Measurements from ENCODE around the gene EVC2. TPM values are rescaled to one million over a fixed set of nuclear protein-coding genes. Genes with fewer than 3 reads are reported as not detected.
"Not testable (repeated sequence)": the region's sequence is repeated elsewhere in the genome, so short reads cannot be mapped to it uniquely, and the experiment has no call there.

Gene EVC2
- total RNA-seq, 1 experiment from 2014 or later = 6.0 TPM

- Histone ChIP-seq H3K36me3 (ENCODE audit: insufficient read depth, low read length, poor library complexity, severe bottlenecking) (peaks cover 9% of the 10 kb centered on the region), H3K4me3 (ENCODE audit: low read depth, low read length, poor library complexity, severe bottlenecking) (no peak overlapping the region), H3K9me3 (ENCODE audit: low read depth, low read length, poor library complexity, severe bottlenecking) (no peaks in the 10 kb centered on the region), H3K27me3 (replicated peaks; ENCODE audit: insufficient read depth, low read depth, low read length, poor library complexity) (no peaks in the 10 kb centered on the region), H3K27ac (ENCODE audit: low read depth, low read length, poor library complexity, severe bottlenecking) (no peak overlapping the region), H3K4me1 (ENCODE audit: insufficient read depth, low read length, poor library complexity, severe bottlenecking) (peaks cover 4% of the 10 kb centered on the region)
- ChIA-PET POLR2A (ENCODE audit: low non-redundant PET) (no interaction called here), CTCF (no interaction called here)
- BruUV-seq (replicated peaks) = no TSS peak
- TF ChIP-seq, protein P1, sequence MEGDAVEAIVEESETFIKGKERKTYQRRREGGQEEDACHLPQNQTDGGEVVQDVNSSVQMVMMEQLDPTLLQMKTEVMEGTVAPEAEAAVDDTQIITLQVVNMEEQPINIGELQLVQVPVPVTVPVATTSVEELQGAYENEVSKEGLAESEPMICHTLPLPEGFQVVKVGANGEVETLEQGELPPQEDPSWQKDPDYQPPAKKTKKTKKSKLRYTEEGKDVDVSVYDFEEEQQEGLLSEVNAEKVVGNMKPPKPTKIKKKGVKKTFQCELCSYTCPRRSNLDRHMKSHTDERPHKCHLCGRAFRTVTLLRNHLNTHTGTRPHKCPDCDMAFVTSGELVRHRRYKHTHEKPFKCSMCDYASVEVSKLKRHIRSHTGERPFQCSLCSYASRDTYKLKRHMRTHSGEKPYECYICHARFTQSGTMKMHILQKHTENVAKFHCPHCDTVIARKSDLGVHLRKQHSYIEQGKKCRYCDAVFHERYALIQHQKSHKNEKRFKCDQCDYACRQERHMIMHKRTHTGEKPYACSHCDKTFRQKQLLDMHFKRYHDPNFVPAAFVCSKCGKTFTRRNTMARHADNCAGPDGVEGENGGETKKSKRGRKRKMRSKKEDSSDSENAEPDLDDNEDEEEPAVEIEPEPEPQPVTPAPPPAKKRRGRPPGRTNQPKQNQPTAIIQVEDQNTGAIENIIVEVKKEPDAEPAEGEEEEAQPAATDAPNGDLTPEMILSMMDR (conservative IDR thresholded peaks at IDR 0.05; ENCODE audit: low read depth, low read length) = no peak
- no peak for TF ChIP-seq EZH2 (IDR thresholded peaks at IDR 0.05; ENCODE audit: borderline replicate concordance, low read depth, low read length, poor library complexity, severe bottlenecking)
- DNase-seq (ENCODE audit: low spot score) = no peak
- intact Hi-C loops (cut with micrococcal nuclease; ENCODE audit: unreplicated experiment) = no loop called here
Measured at GRCh38 chr4:5615496-5616075, 92.8 kb downstream of the EVC2 start.

GRCh38 chr4:5611750-5612149 lies 96.6 kb downstream of the EVC2 start:
- TF ChIP-seq, protein P1 (conservative IDR thresholded peaks at IDR 0.05; ENCODE audit: low read depth, low read length) = peak; percentile 41; the same call in 1 of the 2 replicates
- TF ChIP-seq EZH2 (IDR thresholded peaks at IDR 0.05; ENCODE audit: borderline replicate concordance, low read depth, low read length, poor library complexity, severe bottlenecking) = no peak
- H3K4me3 ChIP-seq (ENCODE audit: low read depth, low read length, poor library complexity, severe bottlenecking) = no peak overlapping the region
- H3K27me3 ChIP-seq (replicated peaks; ENCODE audit: insufficient read depth, low read depth, low read length, poor library complexity) = no peaks in the 10 kb centered on the region
- H3K36me3 ChIP-seq (ENCODE audit: insufficient read depth, low read length, poor library complexity, severe bottlenecking) = peaks cover 4% of the 10 kb centered on the region
- ChIA-PET POLR2A (ENCODE audit: low non-redundant PET) (no interaction called here), CTCF (no interaction called here)
- intact Hi-C loops (cut with micrococcal nuclease; ENCODE audit: unreplicated experiment) = loop anchor here (5.0 kb wide), 1 partner anchor 559 kb away; the partner anchor contains the start of gene STK32B
- no peaks in the 10 kb centered on the region for H3K9me3 ChIP-seq (ENCODE audit: low read depth, low read length, poor library complexity, severe bottlenecking)
- DNase-seq (ENCODE audit: low spot score) = peak; percentile 63
- peaks cover 4% of the 10 kb centered on the region for H3K4me1 ChIP-seq (ENCODE audit: insufficient read depth, low read length, poor library complexity, severe bottlenecking)
- no TSS peak for BruUV-seq (replicated peaks)
- H3K27ac ChIP-seq (ENCODE audit: low read depth, low read length, poor library complexity, severe bottlenecking) = no peak overlapping the region

DNA sequence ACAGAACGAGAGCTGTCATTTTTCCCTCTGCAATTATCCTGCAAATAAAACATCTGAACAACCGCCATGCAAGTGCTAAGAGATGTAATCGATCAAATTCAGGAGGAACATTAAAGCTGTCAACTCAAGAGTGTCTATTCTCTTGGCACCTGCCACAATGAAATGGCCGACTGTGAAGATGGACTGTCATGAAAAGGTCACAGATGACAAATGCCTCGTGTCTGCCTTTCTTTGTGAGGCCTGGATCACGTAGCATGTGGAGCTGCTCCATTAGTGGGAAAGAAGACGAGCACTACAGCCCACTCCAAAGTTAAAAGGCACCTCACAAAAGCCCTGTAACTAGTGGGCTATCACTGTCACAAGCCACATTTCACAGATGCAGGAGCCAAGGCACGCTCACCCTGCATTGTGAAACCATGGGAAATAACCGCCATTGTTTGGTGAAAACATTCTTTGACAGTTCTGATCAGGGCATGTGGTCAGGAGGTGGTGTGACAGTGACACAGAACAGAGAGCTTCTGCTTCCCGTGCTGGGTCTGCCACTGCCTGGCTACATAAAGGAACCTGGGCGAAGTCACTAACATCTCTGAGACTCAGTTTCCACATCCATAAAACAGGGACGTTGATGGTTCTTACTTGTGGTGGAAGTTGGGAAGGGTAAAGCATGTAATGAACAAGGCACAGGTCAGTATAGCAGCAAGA lies 98.9 kb downstream of the EVC2 start:
- Histone ChIP-seq H3K27me3 (replicated peaks; ENCODE audit: insufficient read depth, low read depth, low read length, poor library complexity) (no peaks in the 10 kb centered on the region), H3K36me3 (ENCODE audit: insufficient read depth, low read length, poor library complexity, severe bottlenecking) (peaks cover 3% of the 10 kb centered on the region), H3K9me3 (ENCODE audit: low read depth, low read length, poor library complexity, severe bottlenecking) (no peaks in the 10 kb centered on the region), H3K4me3 (ENCODE audit: low read depth, low read length, poor library complexity, severe bottlenecking) (no peak overlapping the region), H3K4me1 (ENCODE audit: insufficient read depth, low read length, poor library complexity, severe bottlenecking) (peaks cover 4% of the 10 kb centered on the region), H3K27ac (ENCODE audit: low read depth, low read length, poor library complexity, severe bottlenecking) (no peak overlapping the region)
- BruUV-seq (replicated peaks) = no TSS peak
- ChIA-PET CTCF (no interaction called here), POLR2A (ENCODE audit: low non-redundant PET) (no interaction called here)
- intact Hi-C loops (cut with micrococcal nuclease; ENCODE audit: unreplicated experiment) = loop anchor here (5.0 kb wide), 1 partner anchor 557 kb away; the partner anchor contains the start of gene STK32B
- DNase-seq (ENCODE audit: low spot score) = no peak
- TF ChIP-seq EZH2 (IDR thresholded peaks at IDR 0.05; ENCODE audit: borderline replicate concordance, low read depth, low read length, poor library complexity, severe bottlenecking) = no peak
- TF ChIP-seq, protein P1 (conservative IDR thresholded peaks at IDR 0.05; ENCODE audit: low read depth, low read length) = no peak

DNA sequence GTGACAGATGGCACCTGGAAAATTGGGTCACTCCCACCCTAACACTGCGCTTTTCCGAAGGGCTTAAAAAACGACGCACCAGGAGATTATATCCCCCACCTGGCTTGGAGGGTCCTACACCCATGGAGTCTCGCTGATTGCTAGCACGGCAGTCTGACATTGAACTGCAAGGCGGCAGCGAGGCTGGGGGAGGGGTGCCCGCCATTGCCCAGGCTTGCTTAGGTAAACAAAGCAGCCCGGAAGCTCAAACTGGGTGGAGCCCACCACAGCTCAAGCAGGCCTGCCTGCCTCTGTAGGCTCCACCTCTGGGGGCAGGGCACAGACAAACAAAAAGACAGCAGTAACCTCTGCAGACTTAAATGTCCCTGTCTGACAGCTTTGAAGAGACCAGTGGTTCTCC lies 114.5 kb downstream of the EVC2 start:
- H3K4me1 ChIP-seq (ENCODE audit: insufficient read depth, low read length, poor library complexity, severe bottlenecking); POLR2A ChIA-PET (ENCODE audit: low non-redundant PET); intact Hi-C loops (cut with micrococcal nuclease; ENCODE audit: unreplicated experiment); DNase-seq (ENCODE audit: low spot score); H3K36me3 ChIP-seq (ENCODE audit: insufficient read depth, low read length, poor library complexity, severe bottlenecking); BruUV-seq (replicated peaks); H3K27ac ChIP-seq (ENCODE audit: low read depth, low read length, poor library complexity, severe bottlenecking); H3K27me3 ChIP-seq (replicated peaks; ENCODE audit: insufficient read depth, low read depth, low read length, poor library complexity); H3K9me3 ChIP-seq (ENCODE audit: low read depth, low read length, poor library complexity, severe bottlenecking); CTCF ChIA-PET; H3K4me3 ChIP-seq (ENCODE audit: low read depth, low read length, poor library complexity, severe bottlenecking): not testable (repeated sequence)
